GOT3 (cell line): Measurements from ENCODE around the gene ALDH1L1.

ENCODE experiments used
- DNase-seq: peaks from one replicate; lab custom pipeline; 2025; ENCODE audit warnings: mixed read lengths; lab: John Stamatoyannopoulos, UW

The ALDH1L1 gene

GRCh38 chr3:126194713-126195305, 14.4 kb upstream of the ALDH1L1 start:
- no peak for DNase-seq

- no peak for DNase-seq
These were observed 10.9 kb upstream of the ALDH1L1 start for GRCh38 chr3:126191246-126191645.

GRCh38 chr3:126187920-126188319, 7.5 kb upstream of the ALDH1L1 start:
- DNase-seq = no peak

DNA sequence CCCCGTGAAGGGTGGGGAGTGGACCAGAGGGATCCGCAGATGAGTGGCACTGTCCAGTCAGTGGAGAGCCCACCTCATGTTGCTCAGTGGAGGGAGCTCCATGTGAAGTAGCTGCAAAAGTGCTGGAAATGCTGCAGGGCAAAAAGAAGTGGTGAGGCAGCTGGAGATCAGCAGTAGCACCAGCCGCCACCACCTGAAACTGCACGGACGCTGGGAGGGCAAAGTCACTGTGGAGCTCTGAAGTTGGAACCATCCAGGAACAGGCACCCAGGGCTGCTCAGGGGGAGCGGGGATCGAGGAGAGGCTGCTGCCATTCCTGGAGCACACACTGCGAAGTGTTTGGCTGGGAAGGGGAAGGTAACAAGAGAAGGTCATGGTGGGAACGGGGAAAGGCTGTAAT, 6.4 kb upstream of the ALDH1L1 start:
- DNase-seq = no peak

GRCh38 chr3:126186271-126186670, 5.9 kb upstream of the ALDH1L1 start:
- DNase-seq = no peak

GRCh38 chr3:126184465-126185000, 4.1 kb upstream of the ALDH1L1 start:
- no peak for DNase-seq

DNA sequence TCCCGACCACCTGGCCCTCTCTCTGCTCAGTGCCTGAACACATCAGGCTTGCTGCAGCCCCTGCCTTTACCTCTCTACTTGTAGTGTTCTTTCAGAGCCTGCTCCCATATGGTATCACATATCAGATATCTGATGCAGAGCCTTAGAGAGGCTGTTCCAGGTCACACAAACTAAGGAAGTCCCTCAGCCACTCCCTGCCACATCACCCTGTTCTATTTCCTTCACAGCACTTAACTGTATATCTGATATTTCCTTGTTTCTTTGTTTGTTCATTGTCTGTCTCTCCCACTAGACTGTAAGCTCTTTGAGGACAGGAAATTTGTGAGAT, 976 bp upstream of the ALDH1L1 start:
- no peak for DNase-seq

GRCh38 chr3:126179825-126180476, 435 bp downstream of the ALDH1L1 start:
- DNase-seq = no peak

- no peak for DNase-seq
These were observed 10.2 kb downstream of the ALDH1L1 start for GRCh38 chr3:126170073-126170777.

DNA sequence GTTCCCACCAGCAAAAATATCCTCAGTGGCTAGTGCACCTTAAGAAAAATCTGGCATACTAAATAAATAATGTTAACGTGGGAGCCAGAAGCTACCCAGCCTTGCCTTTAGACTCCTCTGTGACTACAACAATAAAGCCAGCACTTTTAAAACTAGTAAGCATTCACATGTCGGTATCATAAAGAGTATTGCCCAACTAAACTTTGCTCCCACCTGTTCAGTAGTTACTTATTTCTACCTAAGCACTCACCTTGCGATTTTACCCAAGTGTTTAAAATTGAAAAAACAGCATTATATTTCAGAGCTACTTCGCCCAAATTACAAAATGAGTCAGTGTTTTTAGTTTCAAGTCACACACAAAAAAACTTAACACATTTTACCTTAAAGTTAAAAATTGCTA, 12.8 kb downstream of the ALDH1L1 start:
- no peak for DNase-seq

GRCh38 chr3:126166009-126166408, 14.4 kb downstream of the ALDH1L1 start:
- no peak for DNase-seq

- DNase-seq = no peak
These were observed 19.1 kb downstream of the ALDH1L1 start for GRCh38 chr3:126161309-126161708.

GRCh38 chr3:126160243-126161210, 19.9 kb downstream of the ALDH1L1 start:
- DNase-seq = no peak

GRCh38 chr3:126159476-126159875, 20.9 kb downstream of the ALDH1L1 start:
- no peak for DNase-seq

DNA sequence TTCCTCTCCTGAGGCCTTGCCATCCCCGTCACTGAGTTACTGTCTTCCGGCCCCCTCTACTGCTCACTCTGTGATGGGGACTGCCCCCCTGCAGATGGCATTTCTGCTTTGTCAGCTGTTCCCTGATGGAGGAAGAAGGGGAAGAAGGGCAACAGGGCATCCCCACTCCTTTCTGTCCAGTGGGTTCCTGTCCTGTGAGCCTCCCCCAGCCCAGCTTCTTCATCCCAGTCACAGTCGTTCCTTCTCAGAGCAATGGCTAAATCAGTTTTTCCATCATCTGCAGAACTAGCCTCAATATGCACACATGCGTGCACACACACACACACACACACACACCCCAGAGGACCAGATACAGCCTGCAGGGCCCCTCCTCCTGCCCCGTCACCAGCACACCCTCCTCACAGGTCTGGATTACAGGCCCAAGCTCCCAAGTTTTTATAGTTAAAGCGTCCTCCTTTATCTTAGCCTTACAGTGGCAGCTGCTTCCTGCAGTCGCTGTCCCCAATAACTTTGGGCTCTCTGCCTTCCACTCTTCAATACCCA, 21.4 kb downstream of the ALDH1L1 start:
- DNase-seq = no peak

DNA sequence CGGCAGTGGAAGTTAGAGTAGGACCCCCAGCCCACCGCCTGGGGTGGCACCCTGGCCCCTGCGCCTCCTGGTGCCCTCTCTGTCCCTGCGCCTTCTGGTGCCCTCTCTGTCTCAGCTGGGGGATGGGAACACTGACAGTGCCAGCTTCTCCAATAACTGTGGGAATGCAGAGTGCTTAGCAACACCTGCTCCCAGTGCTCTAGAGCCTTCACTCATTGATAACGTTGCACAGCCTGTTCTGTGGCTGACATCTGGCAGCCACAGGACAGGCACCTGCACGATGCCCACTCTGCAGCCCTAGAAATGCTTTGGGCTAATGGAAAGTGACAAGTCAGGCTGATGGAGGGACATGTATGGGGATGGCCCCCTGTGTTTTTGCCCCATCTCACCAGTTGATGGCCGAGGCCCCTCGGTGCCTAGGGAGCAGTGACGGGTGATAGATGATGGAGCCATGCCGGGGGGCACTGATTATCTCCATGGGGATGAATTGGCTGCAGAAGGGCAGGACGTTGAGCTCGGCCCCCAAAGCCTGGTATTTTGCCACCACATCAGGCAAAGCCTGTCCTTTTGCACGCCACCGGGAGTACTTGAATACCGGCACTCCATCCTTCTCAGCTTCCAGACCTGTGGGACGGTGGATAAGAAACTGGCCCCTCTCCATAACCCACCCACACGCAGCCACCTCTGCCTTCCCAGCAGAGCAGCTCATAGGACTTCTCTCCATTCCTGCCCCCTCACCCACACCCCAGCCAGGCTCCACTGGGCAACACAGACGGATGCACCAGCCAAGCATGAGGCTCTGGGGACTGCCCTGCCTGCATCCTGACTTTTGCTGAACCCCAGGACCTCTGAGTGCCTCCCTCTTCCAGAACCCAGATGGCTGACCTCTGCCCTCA, 22.1 kb downstream of the ALDH1L1 start:
- DNase-seq = no peak

- no peak for DNase-seq
These were observed 23.2 kb downstream of the ALDH1L1 start for GRCh38 chr3:126157083-126157768.

DNA sequence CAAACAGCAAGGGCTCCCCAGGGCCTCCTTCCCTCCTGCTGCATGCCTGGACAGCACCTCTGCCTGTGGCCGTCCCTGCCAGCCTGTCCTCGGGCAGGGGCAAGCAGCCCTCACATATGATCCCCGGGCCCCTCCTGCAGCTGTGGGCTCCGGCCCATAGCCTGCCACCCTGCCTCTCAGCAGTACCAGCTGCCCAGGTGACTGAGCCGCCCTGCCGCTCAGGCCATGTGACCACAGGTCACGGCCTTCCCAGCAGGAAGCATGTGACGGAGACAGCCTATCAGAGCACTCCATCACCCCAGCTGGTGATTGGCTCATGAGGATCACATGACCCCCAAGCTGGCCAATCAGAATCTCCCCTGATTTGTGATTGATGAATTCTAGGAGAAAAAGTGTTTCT, 23.9 kb downstream of the ALDH1L1 start:
- DNase-seq = no peak

- DNase-seq = no peak
These were observed 24.6 kb downstream of the ALDH1L1 start for GRCh38 chr3:126155819-126156218.

- DNase-seq = no peak
These were observed 25.1 kb downstream of the ALDH1L1 start for GRCh38 chr3:126155280-126155640.
